NB4 (cell line): ENCODE results near the gene SLC25A46.
"Not testable (repeated sequence)": the region's sequence is repeated elsewhere in the genome, so short reads cannot be mapped to it uniquely, and the experiment has no call there.

Experiments used
- DNase-seq: peaks from one replicate; pipeline ENCODE4 v3.0.0; 2010; ENCODE audit warnings: low read depth
- H3K4me3 ChIP-seq: one replicate; pipeline ENCODE4 v1.5.1; 2011; ENCODE audit warnings: mild to moderate bottlenecking, low read depth, low read length, moderate library complexity
- MYC ChIP-seq: IDR thresholded peaks from 2 replicates; pipeline ENCODE4 v1.6.1; 2011; ENCODE audit warnings: low read depth, low read length
- POLR2A ChIP-seq: IDR thresholded peaks from 2 replicates; pipeline ENCODE4 v1.6.1; 2011; ENCODE audit warnings: mild to moderate bottlenecking; ENCODE audit not compliant: insufficient read length; ENCODE audit errors: extremely low read depth
- TF ChIP-seq, protein P1 (sequence below): IDR thresholded peaks from 2 replicates; pipeline ENCODE4 v1.6.1; 2011; ENCODE audit warnings: low read depth, low read length
- TF ChIP-seq, protein P2 (sequence below): IDR thresholded peaks from one replicate; pipeline ENCODE4 v1.5.1; 2012; ENCODE audit warnings: low read depth, low read length

Gene SLC25A46

DNA sequence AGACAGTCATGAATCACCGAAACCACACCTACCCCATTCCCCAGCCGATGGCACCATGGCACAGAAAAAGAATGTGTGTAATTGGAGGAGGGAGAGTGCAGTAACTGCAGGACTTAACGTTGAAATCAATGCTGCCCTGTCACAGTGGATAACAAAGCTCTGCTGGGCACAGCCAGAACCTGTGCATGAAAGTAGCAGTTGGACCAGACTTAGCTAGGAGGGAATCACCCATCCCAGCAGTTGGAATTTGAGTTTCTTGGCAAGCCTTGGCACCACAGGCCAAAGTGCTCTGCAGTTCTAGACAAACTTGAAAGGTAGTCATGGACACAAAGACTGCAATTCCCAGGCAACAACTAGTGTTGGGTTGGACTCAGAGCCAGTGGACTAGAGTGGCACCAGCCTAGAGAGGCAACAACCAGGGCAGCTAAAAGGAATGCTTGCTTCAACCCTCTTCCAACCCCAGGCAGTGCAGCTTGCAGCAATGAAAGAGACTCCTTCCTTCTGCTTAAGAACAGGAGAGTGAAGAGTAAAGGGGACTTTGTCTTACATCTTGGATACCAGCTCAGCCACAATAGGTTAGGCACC lies 31.5 kb upstream of the SLC25A46 start:
- no peak for DNase-seq
- TF ChIP-seq POLR2A (no peak), MYC (no peak)
- TF ChIP-seq, protein P1, sequence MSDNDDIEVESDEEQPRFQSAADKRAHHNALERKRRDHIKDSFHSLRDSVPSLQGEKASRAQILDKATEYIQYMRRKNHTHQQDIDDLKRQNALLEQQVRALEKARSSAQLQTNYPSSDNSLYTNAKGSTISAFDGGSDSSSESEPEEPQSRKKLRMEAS: no peak
- TF ChIP-seq, protein P2, sequence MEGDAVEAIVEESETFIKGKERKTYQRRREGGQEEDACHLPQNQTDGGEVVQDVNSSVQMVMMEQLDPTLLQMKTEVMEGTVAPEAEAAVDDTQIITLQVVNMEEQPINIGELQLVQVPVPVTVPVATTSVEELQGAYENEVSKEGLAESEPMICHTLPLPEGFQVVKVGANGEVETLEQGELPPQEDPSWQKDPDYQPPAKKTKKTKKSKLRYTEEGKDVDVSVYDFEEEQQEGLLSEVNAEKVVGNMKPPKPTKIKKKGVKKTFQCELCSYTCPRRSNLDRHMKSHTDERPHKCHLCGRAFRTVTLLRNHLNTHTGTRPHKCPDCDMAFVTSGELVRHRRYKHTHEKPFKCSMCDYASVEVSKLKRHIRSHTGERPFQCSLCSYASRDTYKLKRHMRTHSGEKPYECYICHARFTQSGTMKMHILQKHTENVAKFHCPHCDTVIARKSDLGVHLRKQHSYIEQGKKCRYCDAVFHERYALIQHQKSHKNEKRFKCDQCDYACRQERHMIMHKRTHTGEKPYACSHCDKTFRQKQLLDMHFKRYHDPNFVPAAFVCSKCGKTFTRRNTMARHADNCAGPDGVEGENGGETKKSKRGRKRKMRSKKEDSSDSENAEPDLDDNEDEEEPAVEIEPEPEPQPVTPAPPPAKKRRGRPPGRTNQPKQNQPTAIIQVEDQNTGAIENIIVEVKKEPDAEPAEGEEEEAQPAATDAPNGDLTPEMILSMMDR: no peak
- no peak overlapping the region for H3K4me3 ChIP-seq

DNA sequence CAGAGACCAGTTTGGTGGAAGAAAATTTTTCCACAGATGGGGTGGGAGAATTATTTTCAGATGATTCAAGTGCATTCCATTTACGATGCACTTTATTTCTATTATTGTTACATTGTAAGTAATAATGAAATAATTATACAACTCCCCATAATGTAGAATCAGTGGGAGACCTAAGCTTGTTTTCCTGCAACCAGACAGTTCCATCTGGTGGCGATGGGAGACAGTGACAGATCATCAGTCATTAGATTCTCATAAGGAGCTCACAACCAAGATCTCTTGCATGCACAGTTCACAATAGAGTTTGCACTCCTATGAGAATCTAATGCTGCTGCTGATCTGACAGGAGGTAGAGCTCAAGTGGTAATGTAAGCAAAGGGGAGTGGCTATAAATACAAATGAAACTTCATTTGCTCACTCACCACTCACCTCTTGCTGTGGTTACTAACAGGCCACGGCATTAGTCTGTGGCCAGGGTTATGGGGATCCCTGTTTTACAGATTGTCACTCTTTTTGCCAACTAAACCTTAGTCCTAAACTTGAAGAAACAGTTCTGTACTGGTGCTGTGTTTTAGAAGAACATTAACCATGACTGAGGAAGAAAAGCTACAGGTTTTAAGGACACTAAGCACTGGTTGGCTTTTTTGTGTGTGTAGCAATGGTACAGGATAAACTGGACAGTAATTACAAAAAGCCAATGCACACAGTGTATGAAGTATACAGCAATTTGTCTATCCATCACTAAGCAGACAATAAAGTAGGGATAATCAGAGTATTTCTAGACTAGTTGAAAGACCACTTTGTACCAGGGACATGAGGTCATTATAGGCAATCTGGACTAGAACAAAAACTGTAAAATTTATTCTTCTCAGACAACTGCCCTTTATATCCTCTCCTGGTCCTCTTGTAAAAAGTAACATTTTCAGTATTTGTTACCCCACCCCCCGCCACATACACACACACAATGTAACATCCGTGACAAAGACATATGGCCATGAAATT lies 22.3 kb upstream of the SLC25A46 start:
- DNase-seq: no peak
- no peak for TF ChIP-seq MYC
- TF ChIP-seq POLR2A: no peak
- TF ChIP-seq, protein P1: no peak
- TF ChIP-seq, protein P2: no peak

DNA sequence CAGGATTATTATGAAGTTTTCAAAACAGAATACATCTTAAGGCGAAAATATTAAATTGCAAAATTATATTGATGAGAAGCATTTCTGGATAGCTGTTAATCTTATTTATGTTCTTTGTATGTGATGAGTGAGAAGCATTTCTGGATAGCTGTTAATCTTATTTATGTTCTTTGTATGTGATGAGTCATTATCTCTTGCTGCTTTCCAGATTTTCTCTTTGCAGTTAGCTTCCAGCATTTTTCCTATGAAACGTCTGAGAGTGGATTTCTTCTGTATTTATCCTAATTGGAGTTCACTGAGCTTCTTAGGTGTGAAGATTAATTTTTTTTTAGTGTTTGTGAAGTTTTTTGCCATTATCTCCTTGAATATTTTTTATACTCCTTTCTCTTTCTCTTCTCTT lies 20.5 kb upstream of the SLC25A46 start:
- no peak overlapping the region for H3K4me3 ChIP-seq
- no peak for DNase-seq
- no peak for TF ChIP-seq POLR2A
- TF ChIP-seq, protein P1: no peak
- TF ChIP-seq, protein P2: no peak
- no peak for TF ChIP-seq MYC

More for the DNA sequence above, 22.3 kb upstream of the SLC25A46 start:
- H3K4me3 ChIP-seq: no peak overlapping the region

DNA sequence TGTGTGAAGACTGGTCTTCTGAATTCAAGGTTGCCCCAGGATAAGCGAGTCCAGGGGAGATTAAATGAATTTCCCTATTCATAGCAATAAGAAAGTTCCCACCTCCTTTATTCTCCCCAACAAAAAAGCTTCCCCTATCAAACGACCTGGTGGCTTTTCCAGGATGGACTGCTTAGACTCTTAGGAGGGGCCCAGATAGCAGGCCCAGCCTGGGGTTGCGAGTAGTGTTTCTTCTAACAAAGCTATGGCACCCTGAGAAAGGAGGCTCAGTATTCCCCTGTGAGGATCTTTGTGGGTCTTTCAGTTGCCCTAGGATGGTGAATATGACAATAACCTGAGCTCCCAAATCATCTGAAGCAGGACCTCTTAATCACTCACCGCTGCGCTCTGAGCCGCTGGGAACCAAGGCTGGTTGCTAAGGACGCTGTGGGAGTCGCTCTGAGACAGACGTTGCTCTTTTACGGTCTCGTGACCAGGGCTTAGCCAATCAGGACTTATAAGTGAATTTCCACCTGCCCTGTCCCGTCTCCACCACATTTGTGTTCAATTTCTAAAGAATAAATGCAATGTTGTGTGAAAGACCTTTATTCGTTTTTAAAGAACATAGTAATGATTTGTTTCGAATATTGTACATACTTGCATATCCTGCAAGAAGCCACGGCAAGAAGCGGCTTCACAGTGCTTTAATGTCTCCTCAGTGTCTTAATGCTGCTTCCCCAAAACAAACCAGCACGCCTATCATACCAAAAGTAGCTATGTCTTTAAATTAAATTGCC lies 12.4 kb upstream of the SLC25A46 start, which contains the start of gene TMEM232:
TMEM232 (minus strand) TSS at position 423 of the 776 bp plus-strand sequence. CDS start 59,319 bp downstream, outside the sequence.
- no peak for DNase-seq
- TF ChIP-seq, protein P2: no peak
- no peak for TF ChIP-seq MYC
- no peak within 1 kb of the TSS for H3K4me3 ChIP-seq

DNA sequence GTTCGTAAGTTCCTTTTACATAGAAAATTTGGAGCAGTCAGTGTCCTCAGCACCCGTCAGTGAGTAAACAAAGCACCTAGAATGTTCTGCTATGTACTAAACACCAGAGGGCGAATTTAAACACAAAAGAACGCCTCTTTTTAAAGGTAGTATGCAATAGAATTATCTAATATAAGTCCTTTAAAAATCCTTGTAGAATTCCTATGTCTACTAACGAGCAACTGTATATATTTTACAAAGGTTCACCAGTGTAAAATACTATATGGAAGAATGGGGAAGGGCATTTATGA lies 11.8 kb upstream of the SLC25A46 start:
- no peak for DNase-seq
- TF ChIP-seq, protein P2: no peak
- TF ChIP-seq POLR2A (no peak), MYC (no peak)
- TF ChIP-seq, protein P1: no peak
- no peak overlapping the region for H3K4me3 ChIP-seq

DNA sequence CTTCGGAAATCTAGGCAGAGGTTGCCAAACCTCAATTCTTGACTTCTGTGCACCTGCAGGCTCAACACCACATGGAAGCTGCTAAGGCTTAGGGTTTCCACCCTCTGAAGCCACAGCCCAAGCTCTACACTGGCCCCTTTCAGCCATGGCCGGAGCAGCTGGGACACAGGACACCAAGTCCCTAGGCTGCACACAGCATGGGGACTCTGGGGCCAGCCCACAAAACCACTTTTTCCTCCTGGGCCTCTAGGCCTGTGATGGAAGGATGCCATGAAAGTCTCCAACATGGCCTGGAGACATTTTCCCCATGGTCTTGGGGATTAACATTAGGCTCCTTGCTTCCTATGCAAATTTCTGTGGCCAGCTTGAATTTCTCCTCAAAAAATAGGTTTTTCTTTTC lies 7.3 kb upstream of the SLC25A46 start:
- not testable (repeated sequence) for H3K4me3 ChIP-seq, DNase-seq
